ENCODE results near the gene CCDC71L. TPM values are rescaled to one million over a fixed set of nuclear protein-coding genes. Genes with fewer than 3 reads are reported as not detected.
A peak's percentile ranks its signal among the peaks of the same experiment; 100 is the strongest.

The CCDC71L gene
- total RNA-seq, 1 experiment from 2014 or later, result 6.0 TPM

GRCh38 chr7:106659963-106660861 lies 746 bp downstream of the CCDC71L start:
- no TSS peak for BruUV-seq (replicated peaks)
- Histone ChIP-seq H3K4me1 (ENCODE audit: control insufficient read depth, insufficient read depth, low read length) (peaks cover 5% of the 10 kb centered on the region; the same call in 1 of the 2 replicates), H3K36me3 (ENCODE audit: control insufficient read depth, insufficient read depth, low read length) (no peaks in the 10 kb centered on the region; the same call in 1 of the 2 replicates), H3K27ac (ENCODE audit: low read length) (peak overlapping the region; percentile 46; the same call in 1 of the 2 replicates), H3K27me3 (ENCODE audit: control insufficient read depth, insufficient read depth, low read length) (peaks cover 5% of the 10 kb centered on the region), H3K4me3 (ENCODE audit: low read depth in 2 of 2, low read length in 2 of 2) (peak overlapping the region; percentile 74 to 77), H3K9me3 (ENCODE audit: control insufficient read depth, insufficient read depth, low read depth, low read length) (no peaks in the 10 kb centered on the region)
- intact Hi-C loops (cut with micrococcal nuclease; ENCODE audit: unreplicated experiment) (loop anchor here (2.0 to 5.0 kb wide), 2 partner anchors 77 to 483 kb away; no protein-coding TSS in a partner anchor), in situ Hi-C loops (cut with HindIII; ENCODE audit: low pct_unique_long_range_greater_than_20kb, low sequenced_read_pairs) (no loop called here)
- ATAC-seq (peak; percentile 89), DNase-seq (ENCODE audit: low read depth, low spot score) (peak; percentile 55)
- POLR2A ChIA-PET, result no interaction called here
- CTCF ChIA-PET, result interaction anchor here (0.6 to 1.1 kb wide), 3 partner anchors 76 to 125 kb away, joined by 3 to 4 read pairs (median 4); no protein-coding TSS in a partner anchor
- TF ChIP-seq SIN3A (IDR thresholded peaks at IDR 0.05; ENCODE audit: borderline replicate concordance, insufficient read depth, low read depth, low read length) (peak; percentile 6; the same call in 1 of the 2 replicates), POLR2AphosphoS5 (IDR thresholded peaks at IDR 0.05; ENCODE audit: low read depth, low read length) (no peak), REST (IDR thresholded peaks at IDR 0.05; ENCODE audit: insufficient read depth in 1 of 2, low read depth in 2 of 2, low read length in 1 of 2) (no peak), TCF7L2 (IDR thresholded peaks at IDR 0.05; ENCODE audit: low read depth, low read length) (no peak), CTCF (IDR thresholded peaks at IDR 0.05) (peak; percentile 99)

- Histone ChIP-seq H3K27me3 (ENCODE audit: control insufficient read depth, insufficient read depth, low read length) (peaks cover 12% of the 10 kb centered on the region), H3K27ac (ENCODE audit: low read length) (peak overlapping the region; percentile 46; the same call in 1 of the 2 replicates), H3K4me3 (ENCODE audit: low read depth in 2 of 2, low read length in 2 of 2) (peak overlapping the region; percentile 74 to 77), H3K36me3 (ENCODE audit: control insufficient read depth, insufficient read depth, low read length) (no peaks in the 10 kb centered on the region; the same call in 1 of the 2 replicates), H3K4me1 (ENCODE audit: control insufficient read depth, insufficient read depth, low read length) (peaks cover 5% of the 10 kb centered on the region; the same call in 1 of the 2 replicates), H3K9me3 (ENCODE audit: control insufficient read depth, insufficient read depth, low read depth, low read length) (no peaks in the 10 kb centered on the region)
- intact Hi-C loops (cut with micrococcal nuclease; ENCODE audit: unreplicated experiment) (no loop called here), in situ Hi-C loops (cut with HindIII; ENCODE audit: low pct_unique_long_range_greater_than_20kb, low sequenced_read_pairs) (no loop called here)
- no peak for DNase-seq (ENCODE audit: low read depth, low spot score)
- CTCF ChIA-PET, result interaction anchor here (1.1 kb wide), 1 partner anchor 77 kb away, joined by 4 read pairs; no protein-coding TSS in a partner anchor
- BruUV-seq (replicated peaks), result TSS peak; percentile 74
- ATAC-seq, result no peak
- TF ChIP-seq CTCF (IDR thresholded peaks at IDR 0.05) (no peak), REST (IDR thresholded peaks at IDR 0.05; ENCODE audit: insufficient read depth in 1 of 2, low read depth in 2 of 2, low read length in 1 of 2) (no peak), TCF7L2 (IDR thresholded peaks at IDR 0.05; ENCODE audit: low read depth, low read length) (no peak), SIN3A (IDR thresholded peaks at IDR 0.05; ENCODE audit: borderline replicate concordance, insufficient read depth, low read depth, low read length) (no peak)
- POLR2A ChIA-PET, result no interaction called here
These were observed 1.6 kb downstream of the CCDC71L start for GRCh38 chr7:106659166-106659962.
